H1 (cell line): Measurements from ENCODE around the gene TSKU. TPM values are rescaled to one million over a fixed set of nuclear protein-coding genes. Genes with fewer than 3 reads are reported as not detected.

Experiments
- CTCF ChIA-PET: fragments of 300-600 bp; sonication (Branson Sonifier 250); formaldehyde crosslinking; loops from one replicate; lab custom pipeline; 2021; ENCODE audit not compliant: partially characterized antibody; lab: Charles Lee
- POLR2A ChIA-PET: fragments of 300-600 bp; sonication (Branson Sonifier 250); formaldehyde crosslinking; loops from one replicate; lab custom pipeline; 2021; ENCODE audit warnings: inconsistent platforms; ENCODE audit not compliant: partially characterized antibody; lab: Charles Lee
- DNase-seq, 2 experiments: peaks; one replicate each; pipeline versions ENCODE4 v3.0.0 to v3.0.0-alpha.2; 2010 to 2022; ENCODE audit warnings: low spot score in 2 of 2, low read depth in 1 of 2, mixed read lengths in 1 of 2
- FAIRE-seq: peaks from 2 replicates; lab custom pipeline; 2011; peaks lifted over from hg19 to GRCh38; lab: Jason Lieb, UNC
- H2AFZ ChIP-seq: 2 replicates; pipeline ENCODE4 v1.8.1; 2012; ENCODE audit warnings: low read length, inconsistent platforms
- H2AK5ac ChIP-seq: 2 replicates; pipeline ENCODE4 v1.6.1; 2013; ENCODE audit warnings: low read depth, low read length
- H2BK120ac ChIP-seq: replicated peaks from 2 replicates; pipeline ENCODE3; 2013; ENCODE audit warnings: low read depth, low read length, inconsistent platforms
- H2BK12ac ChIP-seq: 2 replicates; pipeline ENCODE4 v1.6.1; 2013; ENCODE audit warnings: low read depth, low read length
- H2BK15ac ChIP-seq: 2 replicates; pipeline ENCODE4 v1.6.1; 2013; ENCODE audit warnings: low read length
- H2BK20ac ChIP-seq: 2 replicates; pipeline ENCODE4 v1.6.1; 2013; ENCODE audit warnings: low read length
- H2BK5ac ChIP-seq: 2 replicates; pipeline ENCODE4 v1.6.1; 2013; ENCODE audit warnings: low read depth, low read length
- H3K14ac ChIP-seq: 2 replicates; pipeline ENCODE4 v1.6.1; 2013; ENCODE audit warnings: inconsistent platforms; ENCODE audit not compliant: insufficient read length
- H3K18ac ChIP-seq: 2 replicates; pipeline ENCODE4 v1.6.1; 2013; ENCODE audit warnings: low read length; ENCODE audit errors: extremely low read depth
- H3K23ac ChIP-seq: 2 replicates; pipeline ENCODE4 v1.6.1; 2013; ENCODE audit warnings: inconsistent platforms; ENCODE audit not compliant: insufficient read length
- H3K23me2 ChIP-seq: 2 replicates; pipeline ENCODE4 v1.6.1; 2013; ENCODE audit warnings: low read depth, low read length
- H3K27ac ChIP-seq: 2 replicates; pipeline ENCODE4 v1.6.1; 2011; ENCODE audit warnings: low read depth, low read length, inconsistent platforms
- H3K27me3 ChIP-seq, 4 experiments: replicated peaks in 1 of 4; 1 replicate in 1 of 4; 2 replicates in 3 of 4; pipeline versions ENCODE4 v1.6.1 to v1.8.1; 2011 to 2013; ENCODE audit warnings: low read length in 3 of 4, mild to moderate bottlenecking in 3 of 4, inconsistent platforms in 2 of 4, mixed read lengths in 2 of 4, moderate library complexity in 1 of 4; ENCODE audit not compliant: control insufficient read depth in 3 of 4, insufficient read depth in 3 of 4; ENCODE audit errors: extremely low read depth in 1 of 4
- H3K36me3 ChIP-seq, 4 experiments: 2 replicates each; pipeline versions ENCODE4 v1.6.1 to v1.8.1; 2011 to 2013; ENCODE audit warnings: mild to moderate bottlenecking in 4 of 4, low read length in 3 of 4, moderate library complexity in 2 of 4, control low read depth in 1 of 4, inconsistent platforms in 1 of 4; ENCODE audit not compliant: insufficient read depth in 4 of 4, control insufficient read depth in 2 of 4
- H3K4ac ChIP-seq: replicated peaks from 2 replicates; pipeline ENCODE3; 2013; ENCODE audit warnings: low read length, low read depth, mixed read lengths, inconsistent platforms; ENCODE audit not compliant: insufficient read length
- H3K4me1 ChIP-seq, 4 experiments: replicated peaks in 1 of 4; 1 replicate in 1 of 4; 2 replicates in 3 of 4; pipeline versions ENCODE4 v1.6.1 to v1.8.1; 2011 to 2013; ENCODE audit warnings: low read length in 3 of 4, inconsistent platforms in 2 of 4, mixed read lengths in 1 of 4; ENCODE audit not compliant: insufficient read depth in 4 of 4, control insufficient read depth in 3 of 4
- H3K4me2 ChIP-seq, 2 experiments: 2 replicates each; pipeline versions ENCODE4 v1.6.1 to v1.8.1; 2011 to 2013; ENCODE audit warnings: low read depth in 2 of 2, low read length in 2 of 2, control low read depth in 1 of 2, inconsistent platforms in 1 of 2, mild to moderate bottlenecking in 1 of 2; ENCODE audit not compliant: insufficient read depth in 1 of 2
- H3K4me3 ChIP-seq, 4 experiments: fragments of 200-600, 300-600 bp in 1 of 4; sonication (generic), shearing (Covaris generic), sonication (Bioruptor Twin) in 1 of 4; 2 replicates each; pipeline versions ENCODE4 v1.5.1 to v1.8.1; 2011 to 2016; ENCODE audit warnings: low read length in 4 of 4, low read depth in 3 of 4, control low read depth in 2 of 4, inconsistent platforms in 2 of 4, mild to moderate bottlenecking in 2 of 4, mixed read lengths in 1 of 4, moderate library complexity in 1 of 4; ENCODE audit not compliant: insufficient read depth in 2 of 4; ENCODE audit errors: extremely low read depth in 1 of 4
- H3K56ac ChIP-seq: replicated peaks from 2 replicates; pipeline ENCODE3; 2013; ENCODE audit warnings: low read depth, mild to moderate bottlenecking, mixed read lengths, low read length, inconsistent platforms; ENCODE audit not compliant: insufficient read length
- H3K79me1 ChIP-seq: 2 replicates; pipeline ENCODE4 v1.6.1; 2013; ENCODE audit warnings: low read depth, low read length, control low read depth
- H3K79me2 ChIP-seq, 2 experiments: 2 replicates each; pipeline versions ENCODE4 v1.6.1 to v1.8.1; 2012 to 2013; ENCODE audit warnings: low read length in 2 of 2, mild to moderate bottlenecking in 2 of 2, inconsistent platforms in 1 of 2; ENCODE audit not compliant: insufficient read depth in 2 of 2, control insufficient read depth in 1 of 2
- H3K9ac ChIP-seq, 4 experiments: replicated peaks in 1 of 4; 1 replicate in 1 of 4; 2 replicates in 3 of 4; pipeline versions ENCODE4 v1.6.1 to v1.8.1; 2011 to 2013; ENCODE audit warnings: low read depth in 3 of 4, low read length in 3 of 4, control low read depth in 2 of 4, mild to moderate bottlenecking in 2 of 4, moderate library complexity in 2 of 4, inconsistent platforms in 1 of 4; ENCODE audit errors: extremely low read depth in 1 of 4
- H3K9me3 ChIP-seq, 2 experiments: 2 replicates each; pipeline versions ENCODE4 v1.6.1 to v1.8.1; 2012 to 2013; ENCODE audit warnings: mild to moderate bottlenecking in 2 of 2, moderate library complexity in 2 of 2, control low read depth in 1 of 2, inconsistent platforms in 1 of 2, low read depth in 1 of 2, low read length in 1 of 2, mixed read lengths in 1 of 2; ENCODE audit not compliant: insufficient read depth in 2 of 2
- H4K20me1 ChIP-seq, 2 experiments: replicated peaks in 1 of 2; 2 replicates each; pipeline versions ENCODE3 to v1.8.1; 2011 to 2013; ENCODE audit warnings: inconsistent platforms in 2 of 2, low read length in 2 of 2, mild to moderate bottlenecking in 1 of 2; ENCODE audit not compliant: insufficient read depth in 2 of 2, control insufficient read depth in 1 of 2
- H4K5ac ChIP-seq: 2 replicates; pipeline ENCODE4 v1.6.1; 2013; ENCODE audit warnings: low read length, low read depth, mixed read lengths, inconsistent platforms; ENCODE audit not compliant: insufficient read length
- H4K8ac ChIP-seq: 2 replicates; pipeline ENCODE4 v1.8.0; 2013; ENCODE audit warnings: mild to moderate bottlenecking, moderate library complexity, low read length, inconsistent platforms; ENCODE audit not compliant: insufficient read depth; ENCODE audit errors: extremely low read depth
- H4K91ac ChIP-seq: replicated peaks from 2 replicates; pipeline ENCODE3; 2013; ENCODE audit warnings: low read length, mixed read lengths, inconsistent platforms; ENCODE audit not compliant: insufficient read length
- CBX5 ChIP-seq: fragments of 300-800, 300-1000 bp; sonication (generic); IDR thresholded peaks from 2 replicates; pipeline ENCODE4 v1.7.1; 2016; ENCODE audit warnings: antibody characterized with exemption, low read length, low read depth
- CEBPB ChIP-seq: IDR thresholded peaks from 2 replicates; pipeline ENCODE4 v1.6.1; 2012; ENCODE audit warnings: low read depth, low read length
- CHD1 ChIP-seq: IDR thresholded peaks from 2 replicates; pipeline ENCODE4 v1.6.1; 2012; ENCODE audit warnings: low read depth, low read length, improper control_type of control experiment
- CHD2 ChIP-seq: IDR thresholded peaks from 2 replicates; pipeline ENCODE4 v1.6.1; 2012; ENCODE audit warnings: low read length, improper control_type of control experiment
- CREB1 ChIP-seq: IDR thresholded peaks from 2 replicates; pipeline ENCODE4 v1.6.1; 2012; ENCODE audit warnings: inconsistent platforms
- CTBP2 ChIP-seq: IDR thresholded peaks from 2 replicates; pipeline ENCODE4 v1.7.0; 2011; ENCODE audit warnings: borderline replicate concordance, mild to moderate bottlenecking, moderate library complexity, mixed read lengths, low read length; ENCODE audit not compliant: insufficient read depth, insufficient read length
- EP300 ChIP-seq, 2 experiments: IDR thresholded peaks; 1 replicate in 1 of 2; 2 replicates in 1 of 2; pipeline ENCODE4 v1.6.1; 2011 to 2012; ENCODE audit warnings: low read depth in 2 of 2, low read length in 2 of 2, mild to moderate bottlenecking in 2 of 2, borderline replicate concordance in 1 of 2, inconsistent platforms in 1 of 2, moderate library complexity in 1 of 2
- GTF2F1 ChIP-seq: IDR thresholded peaks from 2 replicates; pipeline ENCODE4 v1.6.1; 2012; ENCODE audit warnings: low read depth, low read length, improper control_type of control experiment, borderline replicate concordance
- JUND ChIP-seq: IDR thresholded peaks from 2 replicates; pipeline ENCODE4 v1.6.1; 2011; ENCODE audit warnings: mild to moderate bottlenecking, improper control_type of control experiment, low read length
- KDM5A ChIP-seq: fragments of 200-600 bp; IDR thresholded peaks from 2 replicates; pipeline ENCODE4 v1.7.1; 2012; ENCODE audit warnings: mild to moderate bottlenecking, low read length, inconsistent platforms, mixed read lengths
- NRF1 ChIP-seq: IDR thresholded peaks from 2 replicates; pipeline ENCODE4 v1.6.1; 2011; ENCODE audit warnings: mild to moderate bottlenecking, low read depth, low read length, improper control_type of control experiment
- POLR2A ChIP-seq, 2 experiments: IDR thresholded peaks; 1 replicate in 1 of 2; 2 replicates in 1 of 2; pipeline ENCODE4 v1.6.1; 2011; ENCODE audit warnings: low read depth in 2 of 2, low read length in 2 of 2, mild to moderate bottlenecking in 2 of 2; ENCODE audit errors: control extremely low read depth in 1 of 2
- POU5F1 ChIP-seq: IDR thresholded peaks from 2 replicates; pipeline ENCODE4 v1.6.1; 2011; ENCODE audit warnings: low read depth, mild to moderate bottlenecking, low read length, moderate library complexity
- SP2 ChIP-seq: IDR thresholded peaks from 2 replicates; pipeline ENCODE4 v1.6.1; 2012; ENCODE audit warnings: mild to moderate bottlenecking, low read length, inconsistent platforms
- SUZ12 ChIP-seq: fragments of 200-600 bp; sonication (generic); IDR thresholded peaks from 2 replicates; pipeline ENCODE4 v1.6.1; 2012; ENCODE audit warnings: mild to moderate bottlenecking, inconsistent platforms, low read length, moderate library complexity, mixed read lengths
- TBP ChIP-seq: IDR thresholded peaks from 2 replicates; pipeline ENCODE4 v1.6.1; 2011; ENCODE audit warnings: low read depth, low read length, improper control_type of control experiment
- polyA plus RNA-seq, 7 experiments: library from polyadenylated mRNA; depleted of rRNA in 3 of 7; stranded (reverse) in 5 of 7; unstranded in 2 of 7; fragments of >200 nt in 5 of 7; fragments of 200-250 nt in 2 of 7; gene quantifications; 1 replicate in 5 of 7; 2 replicates in 1 of 7; 4 replicates in 1 of 7; pipeline versions ENCODE4 v1.2.1 to v1.2.3, GENCODE V29; 2011 to 2013; ENCODE audit warnings: missing spikeins in 2 of 7, mixed read lengths in 2 of 7
- total RNA-seq: library from RNA; stranded (reverse); fragmentation: NEBNext Ultra II Directional; extraction: Animal tissue kit (Norgen Biotek cat#: 25700); gene quantifications from 2 replicates; pipeline ENCODE4 v1.2.1, GENCODE V29; 2021

Gene TSKU
- total and polyA plus RNA-seq, 2 of the 8 experiments (the other 6 are each of a cell fraction or from before 2014, with no cell fraction given): 22.8 to 28.4 TPM

- Histone ChIP-seq H3K36me3 (no peaks in the 10 kb centered on the region), H2BK120ac (no peak overlapping the region), H3K9me3 (no peaks in the 10 kb centered on the region), H4K91ac (no peak overlapping the region), H3K4me2 (no peak overlapping the region), H4K8ac (no peak overlapping the region), H2AFZ (no peak overlapping the region), H3K23ac (no peak overlapping the region), H3K56ac (no peak overlapping the region), H3K14ac (no peak overlapping the region), H3K9ac (no peak overlapping the region), H3K4ac (no peak overlapping the region), H3K4me3 (no peak overlapping the region), H4K5ac (no peak overlapping the region), H3K4me1 (no peaks in the 10 kb centered on the region), H3K23me2 (no peaks in the 10 kb centered on the region), H2BK15ac (no peak overlapping the region), H3K18ac (no peak overlapping the region), H3K27ac (no peak overlapping the region), H2AK5ac (no peak overlapping the region), H3K79me1 (no peaks in the 10 kb centered on the region), H2BK12ac (no peak overlapping the region), H4K20me1 (no peaks in the 10 kb centered on the region), H3K79me2 (no peaks in the 10 kb centered on the region), H2BK5ac (no peak overlapping the region), H3K27me3 (no peaks in the 10 kb centered on the region), H2BK20ac (no peak overlapping the region)
- no peak for TF ChIP-seq CREB1
- TF ChIP-seq TBP: no peak
- no peak for TF ChIP-seq POLR2A (IDR thresholded peaks at IDR 0.05; ENCODE audit: control extremely low read depth in 1 of 2, low read depth in 2 of 2, low read length in 2 of 2)
- TF ChIP-seq SUZ12: no peak
- no peak for TF ChIP-seq NRF1
- TF ChIP-seq EP300 (IDR thresholded peaks at IDR 0.05; ENCODE audit: borderline replicate concordance in 1 of 2, low read depth in 2 of 2, low read length in 2 of 2): no peak
- TF ChIP-seq CTBP2: no peak
- no peak for TF ChIP-seq CBX5
- no peak for TF ChIP-seq GTF2F1
- TF ChIP-seq SP2: no peak
- TF ChIP-seq CEBPB: no peak
- no peak for TF ChIP-seq CHD1
- TF ChIP-seq JUND: no peak
- no peak for TF ChIP-seq KDM5A
- TF ChIP-seq CHD2: no peak
- TF ChIP-seq POU5F1: no peak
- ChIA-PET POLR2A (no interaction called here), CTCF (no interaction called here)
- no peak for FAIRE-seq
- DNase-seq: no peak
These were observed 49.2 kb downstream of the TSKU start for GRCh38 chr11:76832361-76832760.
